ENCODE measurements around the gene XPO5.
"Not testable (repeated sequence)": the region's sequence is repeated elsewhere in the genome, so short reads cannot be mapped to it uniquely, and the experiment has no call there.

XPO5 gene

GRCh38 chr6:43498291-43498690 lies 77.5 kb downstream of the XPO5 start:
- DNase-seq, result not testable (repeated sequence)

- DNase-seq, result no peak
Measured at GRCh38 chr6:43497689-43498088, 78.1 kb downstream of the XPO5 start.

- DNase-seq, result no peak
Measured at GRCh38 chr6:43497129-43497396, 78.8 kb downstream of the XPO5 start.

- peak in 16 of 56 donors; percentile 14 to 55 (median 23) for DNase-seq
Measured at GRCh38 chr6:43496370-43497128, 79.3 kb downstream of the XPO5 start.

GRCh38 chr6:43495409-43495941 lies 80.4 kb downstream of the XPO5 start:
- no peak for DNase-seq

GRCh38 chr6:43494766-43495165 lies 81.1 kb downstream of the XPO5 start:
- DNase-seq, result no peak

GRCh38 chr6:43494321-43494720 lies 81.5 kb downstream of the XPO5 start:
- no peak for DNase-seq

GRCh38 chr6:43493833-43494232 lies 82.0 kb downstream of the XPO5 start:
- peak in 5 of 56 donors; percentile 9 to 31 (median 26) for DNase-seq

- DNase-seq, result no peak
Measured at GRCh38 chr6:43493230-43493629, 82.6 kb downstream of the XPO5 start.

- peak in 1 of 56 donors; percentile 40 for DNase-seq
Measured at GRCh38 chr6:43492673-43493072, 83.2 kb downstream of the XPO5 start.

- DNase-seq, result peak in 55 of 56 donors; percentile 30 to 96 (median 84)
Measured at GRCh38 chr6:43491750-43492661, 83.8 kb downstream of the XPO5 start.

- DNase-seq, result peak in 11 of 56 donors; percentile 26 to 60 (median 35)
Measured at GRCh38 chr6:43490523-43490939, 85.3 kb downstream of the XPO5 start.

GRCh38 chr6:43489277-43490072 lies 86.4 kb downstream of the XPO5 start:
- peak; percentile 11 to 98 (median 92) for DNase-seq

GRCh38 chr6:43488667-43489276 lies 87.1 kb downstream of the XPO5 start:
- no peak for DNase-seq

GRCh38 chr6:43481591-43482236 lies 94.1 kb downstream of the XPO5 start:
- DNase-seq, result no peak

- no peak for DNase-seq
Measured at GRCh38 chr6:43481075-43481474, 94.8 kb downstream of the XPO5 start.

GRCh38 chr6:43478008-43478372 lies 97.8 kb downstream of the XPO5 start:
- DNase-seq, result no peak

GRCh38 chr6:43477235-43478007 lies 98.4 kb downstream of the XPO5 start, which contains the start of gene TJAP1:
Gene TJAP1, plus strand, starts transcription at chr6:43477570. Its CDS starts 21,432 bp downstream, at chr6:43499002.
- DNase-seq, result peak; percentile 28 to 96 (median 86)

GRCh38 chr6:43476746-43477145 lies 99.1 kb downstream of the XPO5 start:
- no peak for DNase-seq

- DNase-seq, result no peak
Measured at GRCh38 chr6:43475516-43475915, 100.3 kb downstream of the XPO5 start.

All from nucleus accumbens (tissue), 56 donors.